Activated CD4-positive, alpha-beta T cell treated with anti-CD3 and anti-CD28 coated beads, Interleukin-2, amount 10 ng/mL, durations not matched to agents 7 days and 5 days (primary cell): ENCODE data around the gene GLA. TPM values are rescaled to one million over a fixed set of nuclear protein-coding genes. Genes with fewer than 3 reads are reported as not detected.

Experiments used
- CTCF ChIA-PET: fragments of 350-600 bp; sonication (Branson Sonifier 250); formaldehyde crosslinking; loops from one replicate; lab custom pipeline; 2021; ENCODE audit warnings: antibody characterized with exemption; lab: Charles Lee
- POLR2A ChIA-PET: fragments of 350-600 bp; sonication (Branson Sonifier 250); formaldehyde crosslinking; loops from one replicate; lab custom pipeline; 2021; ENCODE audit warnings: antibody characterized with exemption; lab: Charles Lee
- DNase-seq: peaks from one replicate; pipeline ENCODE4 v3.0.0-alpha.2; 2020
- H3K27ac Mint-ChIP-seq: one replicate; pipeline ENCODE4 v1.8.0; 2021; ENCODE audit warnings: mild to moderate bottlenecking, moderate library complexity, mixed read lengths
- H3K27me3 Mint-ChIP-seq: one replicate; pipeline ENCODE4 v1.8.0; 2021; ENCODE audit warnings: mixed read lengths
- H3K36me3 Mint-ChIP-seq: one replicate; pipeline ENCODE4 v1.8.0; 2021; ENCODE audit warnings: low read depth, mixed read lengths
- H3K4me1 Mint-ChIP-seq: one replicate; pipeline ENCODE4 v1.8.0; 2021; ENCODE audit warnings: mixed read lengths
- H3K4me3 Mint-ChIP-seq: one replicate; pipeline ENCODE4 v1.8.0; 2021; ENCODE audit warnings: mild to moderate bottlenecking, moderate library complexity, mixed read lengths
- H3K9me3 Mint-ChIP-seq: one replicate; pipeline ENCODE4 v1.8.0; 2021; ENCODE audit warnings: mixed read lengths
- total RNA-seq, 2 experiments: library from RNA; stranded (reverse); gene quantifications; one replicate each; pipeline ENCODE4 v1.2.3, GENCODE V29; 2021

The GLA gene
- total RNA-seq, 2 experiments from 2014 or later, result 28.9 to 29.5 TPM

- H3K4me3 Mint-ChIP-seq, result no peak overlapping the region
These were observed 38.9 kb downstream of the GLA start for GRCh38 chrX:101368800-101369199.

DNA sequence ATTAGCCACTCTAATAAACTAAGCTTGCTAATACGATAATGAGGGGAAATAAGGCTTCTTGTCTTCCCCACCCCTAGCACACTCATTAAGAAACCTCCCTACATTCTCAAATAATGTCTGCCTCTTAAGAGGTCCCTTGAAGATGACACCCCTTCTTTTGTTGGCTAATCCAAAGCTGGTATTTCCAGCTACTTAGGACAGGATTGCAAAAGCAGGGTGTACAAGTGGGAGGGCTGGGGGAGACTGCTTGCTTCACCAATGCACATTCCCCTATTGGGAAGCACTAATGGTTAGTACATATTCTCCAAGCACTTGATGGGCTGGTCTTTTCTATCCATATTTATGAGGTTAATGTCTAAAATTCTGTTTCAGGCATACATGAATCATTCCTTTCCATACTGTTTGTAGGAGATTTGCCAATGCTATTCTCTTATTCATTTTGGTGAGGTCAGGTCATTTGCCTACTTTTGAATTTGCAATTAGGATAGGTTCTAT, 42.4 kb downstream of the GLA start:
- no peaks in the 10 kb centered on the region for H3K9me3 Mint-ChIP-seq
- H3K27ac Mint-ChIP-seq, result no peak overlapping the region
- peaks cover 2% of the 10 kb centered on the region for H3K27me3 Mint-ChIP-seq
- POLR2A ChIA-PET, result no interaction called here
- no peak overlapping the region for H3K4me3 Mint-ChIP-seq
- no peaks in the 10 kb centered on the region for H3K36me3 Mint-ChIP-seq
- no peaks in the 10 kb centered on the region for H3K4me1 Mint-ChIP-seq
- CTCF ChIA-PET, result interaction anchor here (0.6 kb wide), 1 partner anchor 1630 kb away, joined by 3 read pairs; no protein-coding TSS in a partner anchor
- no peak for DNase-seq

More at GRCh38 chrX:101368800-101369199, 38.9 kb downstream of the GLA start:
- H3K4me1 Mint-ChIP-seq, result no peaks in the 10 kb centered on the region
- no peaks in the 10 kb centered on the region for H3K36me3 Mint-ChIP-seq
- ChIA-PET CTCF (no interaction called here), POLR2A (no interaction called here)
- DNase-seq, result no peak
- peaks cover 2% of the 10 kb centered on the region for H3K27me3 Mint-ChIP-seq
- no peaks in the 10 kb centered on the region for H3K9me3 Mint-ChIP-seq
- no peak overlapping the region for H3K27ac Mint-ChIP-seq

DNA sequence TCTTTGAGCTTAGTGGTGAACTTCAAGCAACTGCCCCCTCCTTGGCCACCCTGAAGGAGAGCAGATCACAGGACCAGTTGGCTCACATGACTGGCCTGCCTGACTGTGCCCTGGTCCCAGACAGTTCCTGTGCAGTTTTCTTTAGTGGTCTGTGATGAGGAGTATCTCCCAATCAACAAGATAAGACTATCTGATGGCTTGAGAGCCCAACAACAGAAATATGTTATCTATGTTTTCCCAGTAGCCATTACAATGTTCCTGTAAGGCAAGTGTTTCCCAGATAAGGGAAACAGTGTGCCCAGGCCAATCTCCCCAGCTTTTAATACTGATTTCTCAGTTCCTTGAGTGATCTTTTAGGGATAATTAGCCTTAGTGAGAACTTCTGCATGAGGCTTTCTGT, 45.0 kb downstream of the GLA start:
- Mint-ChIP-seq H3K27ac (no peak overlapping the region), H3K4me1 (peaks cover 5% of the 10 kb centered on the region), H3K9me3 (no peaks in the 10 kb centered on the region), H3K27me3 (peaks cover 2% of the 10 kb centered on the region), H3K4me3 (no peak overlapping the region), H3K36me3 (no peaks in the 10 kb centered on the region)
- CTCF ChIA-PET, result interaction anchor here (0.7 to 1.4 kb wide), 2 partner anchors 12 to 1831 kb away, joined by 3 read pairs; no protein-coding TSS in a partner anchor
- POLR2A ChIA-PET, result no interaction called here
- DNase-seq, result no peak

DNA sequence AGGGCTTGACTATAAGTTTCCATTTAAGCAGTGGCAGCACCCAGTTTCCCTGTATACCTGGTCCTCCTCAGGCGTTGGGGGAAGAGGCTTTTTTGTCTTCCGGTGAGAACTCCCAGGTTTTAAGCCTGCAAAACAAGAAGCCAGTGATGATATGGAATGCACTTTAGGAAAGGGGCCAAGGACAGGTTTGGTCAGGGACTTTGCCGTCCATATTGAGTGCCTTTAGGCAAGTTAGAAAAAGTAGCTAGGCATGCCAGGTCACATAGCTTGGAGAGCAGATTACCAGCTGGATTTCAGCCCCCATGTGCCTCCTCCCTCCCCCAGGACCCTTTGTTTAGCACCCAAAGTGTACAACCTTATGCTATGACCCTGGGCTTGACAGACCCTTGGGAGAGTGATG, 45.6 kb downstream of the GLA start:
- CTCF ChIA-PET, result interaction anchor here (1.4 kb wide), 1 partner anchor 13 kb away, joined by 3 read pairs; no protein-coding TSS in a partner anchor
- H3K27ac Mint-ChIP-seq, result no peak overlapping the region
- POLR2A ChIA-PET, result no interaction called here
- peaks cover 2% of the 10 kb centered on the region for H3K27me3 Mint-ChIP-seq
- no peaks in the 10 kb centered on the region for H3K36me3 Mint-ChIP-seq
- H3K4me1 Mint-ChIP-seq, result peaks cover 5% of the 10 kb centered on the region
- no peak for DNase-seq
- H3K9me3 Mint-ChIP-seq, result no peaks in the 10 kb centered on the region
- no peak overlapping the region for H3K4me3 Mint-ChIP-seq

DNA sequence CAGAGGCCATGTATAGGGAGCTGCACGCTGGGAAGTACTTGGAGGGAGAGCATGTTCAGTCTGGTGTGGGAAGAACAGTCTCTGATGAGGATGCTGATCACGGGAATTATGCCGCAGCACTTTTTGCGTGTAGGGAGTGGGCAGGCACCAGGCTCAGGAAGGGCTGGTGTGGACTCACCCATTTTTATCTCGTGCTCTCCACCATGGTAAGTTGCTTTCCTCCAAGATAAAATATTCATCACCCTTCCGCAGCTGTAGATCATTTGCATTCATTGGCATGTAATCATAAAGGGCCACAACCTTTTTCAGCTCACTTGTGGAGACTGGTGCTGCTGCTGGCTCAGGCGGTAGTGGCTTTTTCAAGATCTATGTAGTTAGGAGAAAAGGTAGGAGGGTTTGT, 47.3 kb downstream of the GLA start:
- Mint-ChIP-seq H3K27ac (no peak overlapping the region), H3K27me3 (peaks cover 2% of the 10 kb centered on the region), H3K36me3 (no peaks in the 10 kb centered on the region), H3K4me3 (no peak overlapping the region), H3K4me1 (peaks cover 5% of the 10 kb centered on the region), H3K9me3 (no peaks in the 10 kb centered on the region)
- POLR2A ChIA-PET, result no interaction called here
- CTCF ChIA-PET, result interaction anchor here (1.0 kb wide), 1 partner anchor 10 kb away, joined by 3 read pairs; no protein-coding TSS in a partner anchor
- no peak for DNase-seq

- CTCF ChIA-PET, result interaction anchor here (1.0 kb wide), 1 partner anchor 9 kb away, joined by 3 read pairs; no protein-coding TSS in a partner anchor
- peaks cover 2% of the 10 kb centered on the region for H3K27me3 Mint-ChIP-seq
- peaks cover 5% of the 10 kb centered on the region for H3K4me1 Mint-ChIP-seq
These were observed 47.8 kb downstream of the GLA start for GRCh38 chrX:101359966-101360365.

GRCh38 chrX:101357166-101357795, 50.4 kb downstream of the GLA start:
- Mint-ChIP-seq H3K4me1 (peaks cover 5% of the 10 kb centered on the region), H3K4me3 (no peak overlapping the region), H3K9me3 (no peaks in the 10 kb centered on the region), H3K36me3 (no peaks in the 10 kb centered on the region), H3K27ac (no peak overlapping the region), H3K27me3 (peaks cover 2% of the 10 kb centered on the region)
- ChIA-PET CTCF (interaction anchor here (0.6 to 1.1 kb wide), 2 partner anchors 18 to 512 kb away, joined by 4 to 5 read pairs; no protein-coding TSS in a partner anchor), POLR2A (no interaction called here)
- DNase-seq, result no peak

More at GRCh38 chrX:101359966-101360365, 47.8 kb downstream of the GLA start:
- DNase-seq, result no peak
- no peak overlapping the region for H3K4me3 Mint-ChIP-seq
- H3K36me3 Mint-ChIP-seq, result no peaks in the 10 kb centered on the region
- POLR2A ChIA-PET, result no interaction called here
- no peak overlapping the region for H3K27ac Mint-ChIP-seq
- no peaks in the 10 kb centered on the region for H3K9me3 Mint-ChIP-seq

- H3K4me3 Mint-ChIP-seq, result peak overlapping the region; percentile 88
- no peaks in the 10 kb centered on the region for H3K27me3 Mint-ChIP-seq
- H3K36me3 Mint-ChIP-seq, result peaks cover 4% of the 10 kb centered on the region
- peaks cover 16% of the 10 kb centered on the region for H3K4me1 Mint-ChIP-seq
- H3K9me3 Mint-ChIP-seq, result no peaks in the 10 kb centered on the region
- POLR2A ChIA-PET, result interaction anchor here (1.1 kb wide), 1 partner anchor 9 kb away, joined by 3 read pairs; no protein-coding TSS in a partner anchor
- CTCF ChIA-PET, result interaction anchor here (0.6 to 1.0 kb wide), 2 partner anchors 41 to 299 kb away, joined by 3 read pairs; no protein-coding TSS in a partner anchor
- DNase-seq, result no peak
- H3K27ac Mint-ChIP-seq, result peak overlapping the region; percentile 90
These were observed 58.5 kb downstream of the GLA start for GRCh38 chrX:101349193-101349562.

GRCh38 chrX:101348452-101349192, 59.1 kb downstream of the GLA start, which contains the start of gene TIMM8A:
Gene TIMM8A, minus strand, starts transcription at chrX:101348742. Its CDS starts 78 bp downstream, at chrX:101348664.
- peaks cover 6% of the 10 kb centered on the region for H3K36me3 Mint-ChIP-seq
- ChIA-PET CTCF (interaction anchor here (0.6 to 1.0 kb wide), 2 partner anchors 42 to 65 kb away, joined by 3 to 8 read pairs; no protein-coding TSS in a partner anchor), POLR2A (interaction anchor here (1.1 kb wide), 1 partner anchor 10 kb away, joined by 3 read pairs; no protein-coding TSS in a partner anchor)
- H3K4me3 Mint-ChIP-seq, result peak within 1 kb of the TSS; percentile 88
- DNase-seq, result peak; percentile 79
- H3K27me3 Mint-ChIP-seq, result no peaks in the 10 kb centered on the region
- no peaks in the 10 kb centered on the region for H3K9me3 Mint-ChIP-seq
- H3K4me1 Mint-ChIP-seq, result peaks cover 16% of the 10 kb centered on the region
- H3K27ac Mint-ChIP-seq, result peak within 1 kb of the TSS; percentile 90

DNA sequence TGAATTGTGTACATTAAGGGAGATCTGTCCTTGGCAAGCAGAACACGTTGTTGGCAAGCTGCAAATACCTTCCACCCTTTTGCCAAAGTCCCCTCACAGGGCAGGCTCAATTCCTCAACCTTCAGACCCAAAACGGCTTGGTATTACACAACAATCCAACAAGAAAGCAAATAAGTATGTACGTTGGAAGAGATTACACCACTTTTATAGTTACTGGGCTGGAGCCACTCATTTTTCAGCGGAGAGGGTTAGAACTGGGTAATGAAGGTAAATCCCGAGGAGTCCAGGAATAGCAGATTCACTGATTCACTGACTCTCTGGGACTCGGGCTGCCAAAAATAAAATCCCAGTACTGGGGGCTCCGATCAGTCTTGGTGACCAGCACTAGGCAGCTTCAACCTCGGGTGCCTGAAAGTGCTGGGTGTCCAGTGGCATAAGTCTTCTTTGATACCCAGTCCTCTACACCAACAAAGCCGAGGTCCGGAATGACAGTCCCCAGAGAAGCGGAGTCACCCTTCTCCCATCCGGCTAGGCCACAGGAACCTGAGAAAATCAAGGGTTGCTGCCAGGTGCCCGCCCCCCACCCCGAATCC, 59.8 kb downstream of the GLA start:
- peaks cover 9% of the 10 kb centered on the region for H3K36me3 Mint-ChIP-seq
- DNase-seq, result no peak
- H3K27ac Mint-ChIP-seq, result peak overlapping the region; percentile 90
- H3K4me3 Mint-ChIP-seq, result peak overlapping the region; percentile 88
- no peaks in the 10 kb centered on the region for H3K9me3 Mint-ChIP-seq
- POLR2A ChIA-PET, result no interaction called here
- no peaks in the 10 kb centered on the region for H3K27me3 Mint-ChIP-seq
- CTCF ChIA-PET, result interaction anchor here (1.0 kb wide), 1 partner anchor 43 kb away, joined by 3 read pairs; no protein-coding TSS in a partner anchor
- peaks cover 16% of the 10 kb centered on the region for H3K4me1 Mint-ChIP-seq
